ENCODE measurements around the gene TSACC. TPM values are rescaled to one million over a fixed set of nuclear protein-coding genes. Genes with fewer than 3 reads are reported as not detected.
A peak's percentile ranks its signal among the peaks of the same experiment; 100 is the strongest.

Gene TSACC
- total and polyA plus RNA-seq, 9 of the 15 experiments (the other 6 are each of a cell fraction or from before 2014, with no cell fraction given), result 0.45 to 7.4 (median 2.6) TPM

GRCh38 chr1:156303241-156303640 lies 35.1 kb upstream of the TSACC start:
- H3K9ac ChIP-seq (ENCODE audit: insufficient read depth in 1 of 2, low read depth in 2 of 2, low read length in 2 of 2), result no peak overlapping the region
- no peaks in the 10 kb centered on the region for H3K79me2 ChIP-seq (ENCODE audit: control insufficient read depth, insufficient read depth, low read length)
- ChIA-PET CTCF (ENCODE audit: low intra/inter-chr PET ratio) (no interaction called here), POLR2A (interaction anchor here (0.5 to 2.8 kb wide), 3 partner anchors 20 to 50 kb away, joined by 3 to 13 read pairs (median 4); partner anchors contain the start of gene SMG5)
- peaks cover 0 to 8% of the 10 kb centered on the region in 2 experiments; a peak in 1 of 5 replicates for H3K4me1 ChIP-seq (replicated peaks in 1 of 2; ENCODE audit: control insufficient read depth in 2 of 2, insufficient read depth in 2 of 2, low read length in 2 of 2)
- H3K9me1 ChIP-seq (ENCODE audit: control insufficient read depth, insufficient read depth, low read length), result no peaks in the 10 kb centered on the region
- no peak for FAIRE-seq
- no peak overlapping the region for H3K27ac ChIP-seq (ENCODE audit: extremely low read depth, low read depth, low read length)
- 73% methylated on average over 2 of the region's 4 CpGs for WGBS (ENCODE audit: insufficient coverage, low coverage, missing lambda C conversion rate)
- H3K27me3 ChIP-seq (ENCODE audit: control insufficient read depth in 2 of 2, insufficient read depth in 2 of 2, low read length in 2 of 2), result peaks cover 0 to 2% of the 10 kb centered on the region in 2 experiments; a peak in 1 of 5 replicates
- no peak for DNase-seq (ENCODE audit: extremely low read depth in 1 of 4, low spot score in 3 of 4)
- H3K4me3 ChIP-seq, result no peak overlapping the region
- ATAC-seq, result no peak
- peaks cover 21% of the 10 kb centered on the region for H3K36me3 ChIP-seq (ENCODE audit: control insufficient read depth, insufficient read depth, low read length)
- TF ChIP-seq ZNF324 (CRISPR knock-in tag; IDR thresholded peaks at IDR 0.05) (no peak), POLR2AphosphoS2 (IDR thresholded peaks at IDR 0.05; ENCODE audit: low read length) (0 out of 2 replicates have a peak, but pooled peaks have one; percentile 66), ZBED1 (IDR thresholded peaks at IDR 0.05) (no peak), E4F1 (CRISPR knock-in tag; IDR thresholded peaks at IDR 0.05; ENCODE audit: borderline replicate concordance) (no peak), TCF7L2 (IDR thresholded peaks at IDR 0.05; ENCODE audit: low read depth, low read length) (no peak)
- 0 out of 2 replicates have a peak, but pooled peaks cover 5% of the 10 kb centered on the region for H4K20me1 ChIP-seq (replicated peaks; ENCODE audit: control insufficient read depth, insufficient read depth, low read length)
- BruUV-seq (replicated peaks), result no TSS peak
- no peak overlapping the region for H3K4me2 ChIP-seq (ENCODE audit: insufficient read depth, low read length)
- intact Hi-C loops (cut with micrococcal nuclease) (no loop called here), in situ Hi-C loops (cut with MboI) (no loop called here)
- H2AFZ ChIP-seq (ENCODE audit: low read depth, low read length), result no peak overlapping the region
- no peaks in the 10 kb centered on the region for H3K9me3 ChIP-seq (replicated peaks; ENCODE audit: control insufficient read depth, insufficient read depth, low read depth, low read length)

All from K562 (cell line).